SK-N-SH (cell line): ENCODE results near the gene CD248. TPM values are rescaled to one million over a fixed set of nuclear protein-coding genes. Genes with fewer than 3 reads are reported as not detected.
A peak's percentile ranks its signal among the peaks of the same experiment; 100 is the strongest.

Experiments used
- CTCF ChIA-PET: fragments of 300-600, 350-600 bp; formaldehyde crosslinking; extraction: SDS; loops from one replicate; lab custom pipeline; 2021; lab: Yijun Ruan, JAX
- POLR2A ChIA-PET: fragments of 350-600 bp; sonication (Branson Sonifier 250); formaldehyde crosslinking; extraction: SDS; loops from one replicate; lab custom pipeline; 2020; ENCODE audit warnings: antibody characterized with exemption, inconsistent platforms; lab: Yijun Ruan, JAX
- DNase-seq: peaks from one replicate; pipeline ENCODE4 v3.0.0; 2012
- H2AFZ ChIP-seq: fragments of 200-600 bp; sonication (generic); 2 replicates; pipeline ENCODE4 v1.8.1; 2016; ENCODE audit warnings: antibody characterized with exemption, mild to moderate bottlenecking, low read depth
- H3F3A ChIP-seq: fragments of 200-600 bp; sonication (generic); replicated peaks from 2 replicates; pipeline ENCODE3; 2016; ENCODE audit warnings: antibody characterized with exemption, mild to moderate bottlenecking; ENCODE audit not compliant: insufficient read depth
- H3K27ac ChIP-seq, 2 experiments: fragments of 200-500 bp in 1 of 2; fragments of 200-600 bp in 1 of 2; sonication (Bioruptor generic) in 1 of 2; sonication (generic), shearing (Covaris generic) in 1 of 2; 2 replicates each; pipeline versions ENCODE4 v1.5.1 to v1.6.1; 2014 to 2016; ENCODE audit warnings: low read depth in 2 of 2, inconsistent platforms in 1 of 2, low read length in 1 of 2, mild to moderate bottlenecking in 1 of 2, mixed read lengths in 1 of 2
- H3K27me3 ChIP-seq: fragments of 200-600 bp; sonication (generic), shearing (Covaris generic); 2 replicates; pipeline ENCODE4 v1.6.1; 2016; ENCODE audit warnings: mixed run types; ENCODE audit not compliant: insufficient read depth
- H3K36me3 ChIP-seq, 2 experiments: fragments of 200-500 bp in 1 of 2; fragments of 200-600 bp in 1 of 2; sonication (Bioruptor generic) in 1 of 2; sonication (generic) in 1 of 2; replicated peaks in 1 of 2; 2 replicates each; pipeline versions ENCODE3 to v1.5.1; 2014 to 2016; ENCODE audit warnings: low read length in 1 of 2, mild to moderate bottlenecking in 1 of 2; ENCODE audit not compliant: insufficient read depth in 2 of 2, control insufficient read depth in 1 of 2
- H3K4me1 ChIP-seq, 2 experiments: fragments of 200-500 bp in 1 of 2; fragments of 200-600 bp in 1 of 2; sonication (Bioruptor generic) in 1 of 2; sonication (generic), shearing (Covaris generic) in 1 of 2; 2 replicates each; pipeline versions ENCODE4 v1.5.1 to v1.6.1; 2014 to 2016; ENCODE audit warnings: low read depth in 1 of 2, low read length in 1 of 2, mixed run types in 1 of 2; ENCODE audit not compliant: insufficient read depth in 2 of 2, control insufficient read depth in 1 of 2
- H3K4me2 ChIP-seq: fragments of 200-600 bp; sonication (generic), shearing (Covaris generic); 2 replicates; pipeline ENCODE4 v1.6.1; 2017; ENCODE audit warnings: mixed run types
- H3K4me3 ChIP-seq, 2 experiments: fragments of 200-500 bp in 1 of 2; fragments of 200-600 bp in 1 of 2; sonication (Bioruptor generic) in 1 of 2; sonication (generic), shearing (Covaris generic) in 1 of 2; 2 replicates each; pipeline versions ENCODE4 v1.5.1 to v1.8.1; 2014 to 2016; ENCODE audit warnings: low read depth in 2 of 2, inconsistent platforms in 1 of 2, low read length in 1 of 2, mild to moderate bottlenecking in 1 of 2, mixed read lengths in 1 of 2, moderate library complexity in 1 of 2
- H3K79me2 ChIP-seq: fragments of 200-600 bp; sonication (generic); 2 replicates; pipeline ENCODE4 v1.8.1; 2017; ENCODE audit warnings: mild to moderate bottlenecking; ENCODE audit not compliant: insufficient read depth
- H3K9ac ChIP-seq: fragments of 200-600 bp; sonication (generic); 2 replicates; pipeline ENCODE4 v1.6.1; 2017; ENCODE audit warnings: mixed run types
- H3K9me2 ChIP-seq: fragments of 200-600 bp; sonication (generic); 2 replicates; pipeline ENCODE4 v1.6.1; 2017; ENCODE audit warnings: mixed run types
- H3K9me3 ChIP-seq: fragments of 200-600 bp; sonication (generic); 2 replicates; pipeline ENCODE4 v1.6.1; 2017; ENCODE audit warnings: mixed run types, mild to moderate bottlenecking, moderate library complexity
- H4K20me1 ChIP-seq: fragments of 200-600 bp; sonication (generic); 2 replicates; pipeline ENCODE4 v1.6.1; 2017; ENCODE audit warnings: mild to moderate bottlenecking, mixed run types; ENCODE audit not compliant: insufficient read depth
- CHD2 ChIP-seq: fragments of 150-350 bp; IDR thresholded peaks from 2 replicates; pipeline ENCODE4 v1.6.1; 2018; ENCODE audit warnings: low read length; ENCODE audit not compliant: partially characterized antibody
- ELF1 ChIP-seq: IDR thresholded peaks from 2 replicates; pipeline ENCODE4 v1.4.0; 2012
- EP300 ChIP-seq, 2 experiments: IDR thresholded peaks; 2 replicates each; pipeline versions ENCODE4 v1.4.0 to v1.6.1; 2012; ENCODE audit warnings: borderline replicate concordance in 1 of 2, low read depth in 1 of 2, low read length in 1 of 2
- FOXJ3 ChIP-seq: sonication (generic); formaldehyde crosslinking; IDR thresholded peaks from 2 replicates; pipeline ENCODE4 v1.5.1; 2020; ENCODE audit warnings: mild to moderate bottlenecking, missing genetic modification reagents
- MEF2A ChIP-seq: IDR thresholded peaks from 2 replicates; pipeline ENCODE4 v1.4.0; 2012; ENCODE audit warnings: low read depth, borderline replicate concordance
- NFIC ChIP-seq: IDR thresholded peaks from 2 replicates; pipeline ENCODE4 v1.4.0; 2012; ENCODE audit warnings: borderline replicate concordance
- POLR2AphosphoS5 ChIP-seq: IDR thresholded peaks from 2 replicates; pipeline ENCODE4 v1.6.1; 2012; ENCODE audit warnings: low read depth, low read length
- RAD21 ChIP-seq: IDR thresholded peaks from 2 replicates; pipeline ENCODE4 v1.6.1; 2012; ENCODE audit warnings: mild to moderate bottlenecking, low read length
- RCOR1 ChIP-seq: fragments of 150-350 bp; IDR thresholded peaks from 2 replicates; pipeline ENCODE4 v1.6.1; 2017; ENCODE audit warnings: antibody characterized with exemption, low read length
- RXRA ChIP-seq: IDR thresholded peaks from 2 replicates; pipeline ENCODE4 v1.4.0; 2012; ENCODE audit warnings: low read depth, mild to moderate bottlenecking, borderline replicate concordance
- SIN3A ChIP-seq: IDR thresholded peaks from 2 replicates; pipeline ENCODE4 v1.6.1; 2012; ENCODE audit warnings: low read depth, mild to moderate bottlenecking, low read length, moderate library complexity, borderline replicate concordance
- TAF1 ChIP-seq: IDR thresholded peaks from 2 replicates; pipeline ENCODE4 v1.6.1; 2012; ENCODE audit warnings: low read depth, mild to moderate bottlenecking, low read length, moderate library complexity, borderline replicate concordance
- TCF12 ChIP-seq: IDR thresholded peaks from 2 replicates; pipeline ENCODE4 v1.4.0; 2012
- WGBS: methylation state at CpG from one replicate; pipeline ENCODE4 v1.1.6; 2017; ENCODE audit warnings: low lambda C conversion rate; 5-methylcytosine and 5-hydroxymethylcytosine counted together
- polyA plus RNA-seq, 3 experiments: library from polyadenylated mRNA; depleted of rRNA; stranded (reverse); fragments of >200 nt; gene quantifications; 2 replicates each; pipeline ENCODE4 v1.2.3, GENCODE V29; 2012
- TF ChIP-seq, protein P1 (sequence below): IDR thresholded peaks from 2 replicates; pipeline ENCODE4 v1.4.0; 2012; ENCODE audit warnings: low read depth
- TF ChIP-seq, protein P2 (sequence below): IDR thresholded peaks from 2 replicates; pipeline ENCODE4 v1.4.0; 2012; ENCODE audit warnings: low read depth, borderline replicate concordance
- TF ChIP-seq, protein P3 (sequence below): IDR thresholded peaks from 2 replicates; pipeline ENCODE4 v1.6.1; 2012; ENCODE audit warnings: mild to moderate bottlenecking, low read depth, low read length, moderate library complexity
- TF ChIP-seq, protein P4 (sequence below): IDR thresholded peaks from 2 replicates; pipeline ENCODE4; 2012

CD248 gene
- polyA plus RNA-seq, 1 of the 3 experiments (the other 2 are of a cell fraction): 7.7 TPM

DNA sequence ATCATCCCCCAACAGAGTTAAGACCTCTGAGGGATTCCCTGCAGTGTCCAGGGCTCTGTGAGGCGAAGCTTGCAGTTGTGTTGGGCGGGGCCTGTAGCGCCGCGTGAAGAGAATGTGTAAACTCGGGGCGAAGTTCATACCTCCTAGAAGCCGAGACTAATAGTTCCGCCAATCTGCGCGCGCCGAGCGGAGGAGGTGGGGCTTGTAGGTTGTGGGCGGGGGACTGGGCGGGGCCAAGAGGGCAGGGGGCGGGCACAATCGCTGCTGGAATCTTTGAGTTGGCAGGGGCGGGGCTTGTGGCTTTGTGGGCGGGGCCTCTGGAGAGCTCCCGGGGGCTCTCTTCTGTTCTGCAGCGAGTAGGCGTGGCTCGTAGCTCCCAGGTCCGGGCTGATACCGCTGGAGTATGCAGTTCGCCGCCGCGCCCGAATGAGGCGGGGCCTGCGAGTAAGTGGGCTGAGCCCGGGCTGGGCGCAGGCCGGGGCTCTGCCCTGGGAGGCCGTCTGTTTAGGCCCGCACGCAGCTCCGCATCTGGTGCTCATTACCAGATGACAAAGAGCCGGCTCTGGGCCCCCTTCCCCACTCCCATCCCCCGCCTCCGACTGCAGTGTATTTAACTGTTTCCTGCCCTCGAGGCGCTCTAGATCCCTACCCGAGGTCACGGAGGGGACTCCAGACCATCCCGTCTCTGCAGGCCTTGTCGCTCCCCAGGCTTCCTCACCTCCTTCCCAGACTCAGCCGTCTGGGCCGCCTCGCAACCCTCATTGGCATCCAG, 4.1 kb downstream of the CD248 start:
- POLR2A ChIA-PET: interaction anchor here (0.6 to 3.1 kb wide), 16 partner anchors 10 to 1108 kb away, joined by 3 to 33 read pairs (median 4); partner anchors contain the start of genes B4GAT1, BRMS1, MRPL11 and RAB1B
- CTCF ChIA-PET: interaction anchor here (0.7 to 12.4 kb wide), 20 partner anchors 9 to 426 kb away, joined by 3 to 280 read pairs (median 24); partner anchors contain the start of genes B4GAT1, BRMS1, CNIH2 and MRPL11
- 3% methylated on average over 31 of the region's 52 CpGs for WGBS

More for the DNA sequence above, 4.1 kb downstream of the CD248 start:
- H3K9ac ChIP-seq: peak overlapping the region; percentile 75
- peaks cover 17 to 56% of the 10 kb centered on the region in 2 experiments for H3K4me1 ChIP-seq
- peak; percentile 94 for DNase-seq
- no peaks in the 10 kb centered on the region for H3K27me3 ChIP-seq
- no peaks in the 10 kb centered on the region for H4K20me1 ChIP-seq
- H3K4me2 ChIP-seq: peak overlapping the region; percentile 81
- peak overlapping the region; percentile 88 for H2AFZ ChIP-seq
- H3F3A ChIP-seq: peaks cover 15% of the 10 kb centered on the region
- TF ChIP-seq CHD2 (peak; percentile 78), SIN3A (peak; percentile 85), MEF2A (no peak), TAF1 (peak; percentile 18; the same call in 1 of the 2 replicates), RXRA (peak; percentile 63; the same call in 1 of the 2 replicates), TCF12 (peak; percentile 98), NFIC (no peak), ELF1 (0 out of 2 replicates have a peak, but pooled peaks have one; percentile 4), FOXJ3 (CRISPR knock-in tag) (peak; percentile 67; the same call in 1 of the 2 replicates), POLR2AphosphoS5 (peak; percentile 55; the same call in 1 of the 2 replicates), RAD21 (no peak), EP300 (IDR thresholded peaks at IDR 0.05; ENCODE audit: borderline replicate concordance in 1 of 2, low read depth in 1 of 2, low read length in 1 of 2) (peak; percentile 51 to 54; a peak in 2 of 4 replicates), RCOR1 (peak; percentile 20; the same call in 1 of the 2 replicates)
- TF ChIP-seq, protein P1, sequence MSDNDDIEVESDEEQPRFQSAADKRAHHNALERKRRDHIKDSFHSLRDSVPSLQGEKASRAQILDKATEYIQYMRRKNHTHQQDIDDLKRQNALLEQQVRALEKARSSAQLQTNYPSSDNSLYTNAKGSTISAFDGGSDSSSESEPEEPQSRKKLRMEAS: 0 out of 2 replicates have a peak, but pooled peaks have one; percentile 14
- TF ChIP-seq, protein P2, sequence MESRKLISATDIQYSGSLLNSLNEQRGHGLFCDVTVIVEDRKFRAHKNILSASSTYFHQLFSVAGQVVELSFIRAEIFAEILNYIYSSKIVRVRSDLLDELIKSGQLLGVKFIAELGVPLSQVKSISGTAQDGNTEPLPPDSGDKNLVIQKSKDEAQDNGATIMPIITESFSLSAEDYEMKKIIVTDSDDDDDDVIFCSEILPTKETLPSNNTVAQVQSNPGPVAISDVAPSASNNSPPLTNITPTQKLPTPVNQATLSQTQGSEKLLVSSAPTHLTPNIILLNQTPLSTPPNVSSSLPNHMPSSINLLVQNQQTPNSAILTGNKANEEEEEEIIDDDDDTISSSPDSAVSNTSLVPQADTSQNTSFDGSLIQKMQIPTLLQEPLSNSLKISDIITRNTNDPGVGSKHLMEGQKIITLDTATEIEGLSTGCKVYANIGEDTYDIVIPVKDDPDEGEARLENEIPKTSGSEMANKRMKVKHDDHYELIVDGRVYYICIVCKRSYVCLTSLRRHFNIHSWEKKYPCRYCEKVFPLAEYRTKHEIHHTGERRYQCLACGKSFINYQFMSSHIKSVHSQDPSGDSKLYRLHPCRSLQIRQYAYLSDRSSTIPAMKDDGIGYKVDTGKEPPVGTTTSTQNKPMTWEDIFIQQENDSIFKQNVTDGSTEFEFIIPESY: no peak
- TF ChIP-seq, protein P3, sequence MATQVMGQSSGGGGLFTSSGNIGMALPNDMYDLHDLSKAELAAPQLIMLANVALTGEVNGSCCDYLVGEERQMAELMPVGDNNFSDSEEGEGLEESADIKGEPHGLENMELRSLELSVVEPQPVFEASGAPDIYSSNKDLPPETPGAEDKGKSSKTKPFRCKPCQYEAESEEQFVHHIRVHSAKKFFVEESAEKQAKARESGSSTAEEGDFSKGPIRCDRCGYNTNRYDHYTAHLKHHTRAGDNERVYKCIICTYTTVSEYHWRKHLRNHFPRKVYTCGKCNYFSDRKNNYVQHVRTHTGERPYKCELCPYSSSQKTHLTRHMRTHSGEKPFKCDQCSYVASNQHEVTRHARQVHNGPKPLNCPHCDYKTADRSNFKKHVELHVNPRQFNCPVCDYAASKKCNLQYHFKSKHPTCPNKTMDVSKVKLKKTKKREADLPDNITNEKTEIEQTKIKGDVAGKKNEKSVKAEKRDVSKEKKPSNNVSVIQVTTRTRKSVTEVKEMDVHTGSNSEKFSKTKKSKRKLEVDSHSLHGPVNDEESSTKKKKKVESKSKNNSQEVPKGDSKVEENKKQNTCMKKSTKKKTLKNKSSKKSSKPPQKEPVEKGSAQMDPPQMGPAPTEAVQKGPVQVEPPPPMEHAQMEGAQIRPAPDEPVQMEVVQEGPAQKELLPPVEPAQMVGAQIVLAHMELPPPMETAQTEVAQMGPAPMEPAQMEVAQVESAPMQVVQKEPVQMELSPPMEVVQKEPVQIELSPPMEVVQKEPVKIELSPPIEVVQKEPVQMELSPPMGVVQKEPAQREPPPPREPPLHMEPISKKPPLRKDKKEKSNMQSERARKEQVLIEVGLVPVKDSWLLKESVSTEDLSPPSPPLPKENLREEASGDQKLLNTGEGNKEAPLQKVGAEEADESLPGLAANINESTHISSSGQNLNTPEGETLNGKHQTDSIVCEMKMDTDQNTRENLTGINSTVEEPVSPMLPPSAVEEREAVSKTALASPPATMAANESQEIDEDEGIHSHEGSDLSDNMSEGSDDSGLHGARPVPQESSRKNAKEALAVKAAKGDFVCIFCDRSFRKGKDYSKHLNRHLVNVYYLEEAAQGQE: peak; percentile 2; the same call in 1 of the 2 replicates
- TF ChIP-seq, protein P4, sequence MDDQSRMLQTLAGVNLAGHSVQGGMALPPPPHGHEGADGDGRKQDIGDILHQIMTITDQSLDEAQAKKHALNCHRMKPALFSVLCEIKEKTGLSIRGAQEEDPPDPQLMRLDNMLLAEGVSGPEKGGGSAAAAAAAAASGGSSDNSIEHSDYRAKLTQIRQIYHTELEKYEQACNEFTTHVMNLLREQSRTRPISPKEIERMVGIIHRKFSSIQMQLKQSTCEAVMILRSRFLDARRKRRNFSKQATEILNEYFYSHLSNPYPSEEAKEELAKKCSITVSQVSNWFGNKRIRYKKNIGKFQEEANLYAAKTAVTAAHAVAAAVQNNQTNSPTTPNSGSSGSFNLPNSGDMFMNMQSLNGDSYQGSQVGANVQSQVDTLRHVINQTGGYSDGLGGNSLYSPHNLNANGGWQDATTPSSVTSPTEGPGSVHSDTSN: peak; percentile 50
- H3K79me2 ChIP-seq: no peaks in the 10 kb centered on the region
- H3K9me3 ChIP-seq: no peaks in the 10 kb centered on the region
- peak overlapping the region; percentile 94 to 100 for H3K27ac ChIP-seq
- H3K4me3 ChIP-seq: peak overlapping the region; percentile 59 to 70
- no peaks in the 10 kb centered on the region for H3K36me3 ChIP-seq
- no peaks in the 10 kb centered on the region for H3K9me2 ChIP-seq
